Right ventricle myocardium superior (tissue), 1 donor: ENCODE measurements around the gene SSBP3. TPM values are rescaled to one million over a fixed set of nuclear protein-coding genes. Genes with fewer than 3 reads are reported as not detected.
"Not testable (repeated sequence)": the region's sequence is repeated elsewhere in the genome, so short reads cannot be mapped to it uniquely, and the experiment has no call there.

Experiments used
- ATAC-seq: fragments of 200-7000 bp; cut with Tn5 transposase; one replicate; pipeline ENCODE4 v1.9.1; 2020; ENCODE audit warnings: mild to moderate bottlenecking; ENCODE audit not compliant: poor library complexity
- DNase-seq: peaks from one replicate; pipeline ENCODE4 v3.0.0-alpha.2; 2020
- intact Hi-C: fragments of 100-400 bp; cut with DNase I; formaldehyde crosslinking; loops from one replicate; pipeline ENCODE4 v1.11.2; 2022
- long read RNA-seq: library from polyadenylated mRNA; unstranded; transcript quantifications from one replicate; pipeline ENCODE4 v2.0.0, GENCODE V29; 2021
- total RNA-seq: library from RNA; stranded (reverse); fragmentation: NEBNext Ultra II Directional; extraction: Animal tissue kit (Norgen Biotek cat#: 25700); gene quantifications from one replicate; pipeline ENCODE4 v1.2.1, GENCODE V29; 2021
- donor health status: DM: no; HTN: yes; CAD: no; lungs with severe emphysema.

The SSBP3 gene
- 49.1 TPM for total RNA-seq
- long read RNA-seq, transcript SSBP3-203 (17 exons, 1,578 nt) = major isoform, 11 of 29 reads
- long read RNA-seq, partial matches to known transcripts = 11 of 29 reads
- long read RNA-seq, other reads (novel, unspliced or antisense) = 7 of 29 reads

DNA sequence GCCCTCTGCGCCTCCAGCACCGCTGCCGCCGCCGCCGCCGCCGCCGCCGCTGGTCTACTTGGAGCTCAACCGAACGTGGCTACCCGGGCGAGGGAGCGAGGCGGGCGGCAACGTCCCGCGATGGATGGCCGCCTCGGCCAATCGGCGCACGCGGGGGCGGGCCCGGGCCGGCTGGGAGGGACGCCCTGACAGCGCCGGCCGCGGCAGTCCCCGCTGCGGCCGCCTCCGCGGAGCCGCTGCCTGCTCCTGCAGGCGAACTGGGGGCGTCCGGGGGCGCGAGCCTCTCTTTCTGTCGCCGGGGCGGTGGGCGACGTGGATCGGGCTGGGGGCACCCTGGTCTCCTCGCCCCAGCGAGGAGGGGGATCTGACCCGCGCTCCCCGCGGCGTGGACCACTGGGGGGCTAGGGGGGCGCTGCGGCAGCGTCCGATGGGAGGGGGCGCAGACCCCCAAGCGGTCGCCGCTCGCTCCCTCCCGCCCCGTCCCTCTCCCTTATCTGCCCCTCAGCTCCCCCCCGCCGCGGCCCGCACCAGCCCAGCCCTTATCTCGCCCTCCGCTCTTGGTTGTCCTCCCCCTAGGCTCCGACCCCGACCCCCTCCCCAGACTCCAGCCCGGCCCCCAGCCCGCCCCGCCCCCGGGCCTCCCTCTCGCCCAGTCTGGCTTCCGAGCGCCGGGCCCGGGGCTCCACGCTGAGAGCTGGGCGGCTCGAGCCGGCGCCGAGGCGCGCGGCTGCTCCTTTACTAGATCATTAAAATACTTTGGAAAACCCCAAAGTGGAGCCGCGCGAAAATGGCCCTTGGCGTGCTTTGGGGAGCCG, at the start of gene SSBP3:
SSBP3 (minus strand) TSS at position 56 of the 815 bp plus-strand sequence.
- ATAC-seq = peak; percentile 92
- peak; percentile 95 for DNase-seq
- intact Hi-C loops = loop anchor here (5.0 to 10.0 kb wide), 4 partner anchors 132 to 332 kb away; partner anchors contain the start of genes CYB5RL and MRPL37

- no peak for ATAC-seq
- intact Hi-C loops = no loop called here
- DNase-seq = no peak
Observed at GRCh38 chr1:54453509-54453908, 47.3 kb upstream of the SSBP3 start.

- no peak for DNase-seq
- ATAC-seq = no peak
- intact Hi-C loops = no loop called here
Observed at GRCh38 chr1:54453022-54453421, 46.8 kb upstream of the SSBP3 start.

- DNase-seq, intact Hi-C loops, ATAC-seq: not testable (repeated sequence)
Observed at GRCh38 chr1:54449431-54449830, 43.2 kb upstream of the SSBP3 start.

GRCh38 chr1:54448801-54449200, 42.6 kb upstream of the SSBP3 start:
- DNase-seq, intact Hi-C loops, ATAC-seq: not testable (repeated sequence)

GRCh38 chr1:54447081-54447480, 40.9 kb upstream of the SSBP3 start:
- DNase-seq, ATAC-seq, intact Hi-C loops: not testable (repeated sequence)

DNA sequence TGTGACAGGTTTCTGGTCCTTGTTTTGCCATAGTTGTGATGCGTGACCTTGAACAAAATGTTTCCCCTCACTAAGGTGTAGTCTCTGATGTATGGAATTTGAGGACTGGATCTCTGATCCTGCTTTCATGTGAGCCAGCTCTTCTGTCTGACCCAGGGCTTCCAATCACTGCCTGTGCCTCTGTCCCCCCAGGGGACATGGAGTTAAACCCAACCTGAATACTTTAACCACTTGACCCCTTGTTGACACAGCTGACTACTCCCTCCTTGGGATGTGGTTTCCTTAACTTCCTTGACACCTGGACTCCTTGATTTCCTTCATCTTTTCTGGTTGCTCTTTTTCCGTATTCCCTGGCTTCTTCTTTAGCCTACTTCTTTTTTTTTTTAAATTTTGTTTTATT, 36.0 kb upstream of the SSBP3 start:
- ATAC-seq = no peak
- intact Hi-C loops = no loop called here
- DNase-seq = no peak

DNA sequence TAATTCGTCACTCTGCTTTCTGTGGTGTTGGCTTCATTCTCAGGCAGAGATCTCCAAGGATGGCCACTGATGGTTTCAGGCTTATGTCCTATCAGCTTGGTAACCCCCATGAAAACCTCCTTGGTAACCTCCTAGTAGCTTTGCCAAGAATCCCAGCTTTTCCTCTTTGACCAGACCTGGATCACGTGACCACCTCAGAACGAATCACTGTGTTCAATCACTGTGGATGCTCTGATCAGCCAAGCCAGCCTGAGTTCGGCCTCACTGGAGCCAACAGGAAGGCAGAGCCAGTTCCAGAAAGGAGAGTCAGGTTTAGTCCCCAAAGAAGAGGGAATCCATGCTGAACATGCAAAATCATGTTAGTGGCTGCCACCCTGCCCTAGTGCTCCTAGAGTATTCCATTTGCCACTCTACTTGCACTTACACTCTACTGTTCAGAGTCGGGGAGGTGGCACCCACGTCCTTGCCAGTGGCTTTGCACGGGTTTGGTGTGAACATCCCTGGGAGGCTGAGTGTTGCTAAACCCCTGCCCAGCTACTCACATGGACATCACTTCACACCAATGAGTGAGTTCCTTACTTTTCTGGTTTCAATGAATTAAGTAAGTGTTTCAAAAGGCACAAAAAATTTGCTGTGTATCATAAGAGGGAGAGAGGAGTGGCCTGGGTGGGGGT, 33.5 kb upstream of the SSBP3 start:
- intact Hi-C loops = no loop called here
- ATAC-seq (no peak), DNase-seq (no peak)

- no peak for DNase-seq
- no peak for ATAC-seq
- intact Hi-C loops = no loop called here
Observed at GRCh38 chr1:54437783-54438182, 31.6 kb upstream of the SSBP3 start.

- DNase-seq (no peak), ATAC-seq (no peak)
- intact Hi-C loops = no loop called here
Observed at GRCh38 chr1:54436826-54437225, 30.6 kb upstream of the SSBP3 start.

DNA sequence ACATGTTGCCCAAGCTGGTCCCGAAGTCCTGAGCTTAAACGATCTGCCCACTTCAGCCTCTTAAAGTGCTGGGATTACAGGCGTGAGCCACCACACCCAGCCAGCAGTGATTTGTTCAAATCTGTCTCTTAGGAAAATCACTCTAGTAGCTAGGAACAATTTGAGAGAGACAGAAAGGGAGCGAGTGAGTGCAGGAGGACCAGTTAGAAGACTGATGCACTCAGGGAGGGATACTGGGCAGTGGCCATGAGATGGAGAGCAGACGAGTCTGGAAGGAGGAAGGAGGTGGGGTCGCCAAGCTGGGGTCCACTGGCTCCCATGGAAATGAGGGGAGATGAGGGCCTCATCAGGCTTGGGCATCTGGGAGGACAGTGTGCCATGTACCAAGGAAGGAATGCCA, 23.6 kb upstream of the SSBP3 start:
- no peak for ATAC-seq
- no peak for DNase-seq
- intact Hi-C loops = no loop called here

- ATAC-seq = no peak
Observed at GRCh38 chr1:54428837-54429518, 22.8 kb upstream of the SSBP3 start.

GRCh38 chr1:54425152-54425584, 19.0 kb upstream of the SSBP3 start:
- DNase-seq (no peak), ATAC-seq (no peak)
- intact Hi-C loops = no loop called here

More at GRCh38 chr1:54428837-54429518, 22.8 kb upstream of the SSBP3 start:
- intact Hi-C loops = no loop called here
- DNase-seq = no peak

DNA sequence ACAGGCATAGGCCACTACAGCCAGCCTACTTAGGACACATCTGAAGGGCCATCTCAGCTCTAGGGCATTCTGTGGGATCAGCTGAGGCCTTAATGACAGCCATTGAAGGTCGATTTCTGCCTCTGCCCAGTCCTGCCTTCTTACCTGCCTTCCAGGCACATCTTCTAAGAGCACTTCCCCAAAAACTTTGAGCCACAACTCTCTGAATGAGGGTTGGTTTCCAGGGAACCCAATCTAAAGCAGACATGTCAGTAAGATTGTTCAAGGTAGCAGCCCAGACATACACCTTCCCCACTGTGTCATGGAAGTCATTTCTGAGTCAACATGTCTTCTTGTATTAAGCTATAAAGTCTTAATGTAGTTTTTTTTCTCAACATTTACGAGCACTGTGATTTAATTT, 18.2 kb upstream of the SSBP3 start:
- no peak for ATAC-seq
- no peak for DNase-seq
- intact Hi-C loops = no loop called here

- DNase-seq = no peak
- intact Hi-C loops = loop anchor here (2.0 kb wide), 1 partner anchor 60 kb away; no protein-coding TSS in a partner anchor
- ATAC-seq = no peak
Observed at GRCh38 chr1:54421101-54421504, 14.9 kb upstream of the SSBP3 start.

DNA sequence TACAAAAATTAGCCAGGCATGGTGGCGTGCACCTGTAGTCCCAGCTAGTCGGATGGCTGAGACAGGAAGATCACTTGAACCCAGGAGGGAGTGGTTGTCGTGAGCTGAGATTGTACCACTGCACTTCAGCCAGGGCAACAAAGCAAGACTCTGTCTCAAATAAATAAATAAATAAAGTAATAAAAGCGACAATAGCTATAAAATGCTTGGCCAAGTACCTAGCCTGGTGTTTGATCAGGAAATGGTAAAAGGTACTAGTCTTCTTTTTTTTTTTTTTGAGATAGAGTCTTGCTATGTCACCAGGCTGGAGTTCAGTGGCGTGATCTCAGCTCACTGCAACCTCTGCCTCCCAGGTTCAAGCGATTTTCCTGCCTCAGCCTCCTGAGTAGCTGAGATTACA, 12.4 kb upstream of the SSBP3 start:
- DNase-seq, ATAC-seq, intact Hi-C loops: not testable (repeated sequence)

DNA sequence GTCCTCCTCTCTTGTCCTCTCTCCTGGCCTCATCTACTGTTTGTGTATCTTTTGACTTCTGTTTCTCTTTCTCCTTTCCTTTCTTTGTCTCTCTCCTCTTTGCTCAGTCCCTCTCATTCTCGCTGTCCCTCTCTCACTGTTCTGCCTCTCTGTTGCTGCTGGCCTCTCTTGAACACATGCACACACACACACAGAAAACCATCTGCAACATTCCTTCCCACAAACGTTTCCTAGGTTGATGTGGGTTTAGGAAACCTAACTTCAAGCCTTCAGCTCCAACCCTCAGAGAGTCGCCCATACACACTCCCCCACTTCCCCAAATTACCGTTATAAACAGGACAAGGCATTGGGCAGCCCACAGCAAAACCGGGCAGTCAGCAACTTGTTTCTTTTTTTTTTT, 10.9 kb upstream of the SSBP3 start:
- intact Hi-C loops = no loop called here
- ATAC-seq (peak; percentile 25), DNase-seq (no peak)

DNA sequence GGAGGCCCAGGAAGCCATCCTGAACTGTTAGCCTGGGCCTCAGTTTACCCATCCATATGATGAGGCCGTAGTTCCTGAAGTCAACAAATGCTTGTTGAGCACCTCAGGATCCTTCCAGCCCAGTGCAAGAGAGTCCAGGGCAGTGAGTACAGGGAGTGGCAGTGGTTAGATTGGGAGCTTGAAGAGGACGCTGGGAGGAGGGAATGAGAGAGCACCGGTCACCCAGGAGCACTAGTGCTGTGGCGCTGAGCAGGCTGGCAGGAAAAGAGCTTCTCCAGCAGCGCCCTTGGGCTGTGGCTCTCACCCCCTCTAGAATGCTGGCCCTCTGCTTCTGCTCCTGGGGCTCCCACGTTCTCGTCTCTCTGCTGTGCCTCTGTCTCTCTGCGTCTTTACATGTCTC, 10.2 kb upstream of the SSBP3 start:
- ATAC-seq = peak; percentile 22
- intact Hi-C loops = no loop called here
- DNase-seq = no peak

- intact Hi-C loops = no loop called here
- DNase-seq = no peak
Observed at GRCh38 chr1:54415991-54416390, 9.8 kb upstream of the SSBP3 start.

More at GRCh38 chr1:54415991-54416390, 9.8 kb upstream of the SSBP3 start:
- no peak for ATAC-seq
